Natural killer cell treated with Interleukin-12 subunit alpha and Interleukin-12 subunit beta and Interleukin-15 and Interleukin-18, amount 100 ng/mL, for 72 hours (primary cell): ENCODE measurements around the gene ACSF3. TPM values are rescaled to one million over a fixed set of nuclear protein-coding genes. Genes with fewer than 3 reads are reported as not detected.

Experiments used
- ATAC-seq, 2 donors: fragments of 150-1000 bp; cut with Tn5 transposase in 1 of 2; sonication (Bioruptor Pico), chemical (Tn5 transposase) in 1 of 2; 2 replicates each; pipeline ENCODE4 v1.10.0; 2021
- DNase-seq: peaks from one replicate; pipeline ENCODE4 v3.0.0; 2022; ENCODE audit warnings: low spot score
- H3K27ac Mint-ChIP-seq, 2 donors: 1 replicate in 1 of 2; 2 replicates in 1 of 2; pipeline ENCODE4 v1.8.0; 2022; ENCODE audit warnings: mixed read lengths in 2 of 2, mild to moderate bottlenecking in 1 of 2, moderate library complexity in 1 of 2
- H3K27me3 Mint-ChIP-seq, 2 donors: 1 replicate in 1 of 2; 2 replicates in 1 of 2; pipeline ENCODE4 v1.8.0; 2022; ENCODE audit warnings: mixed read lengths in 2 of 2
- H3K36me3 Mint-ChIP-seq: one replicate; pipeline ENCODE4 v1.8.0; 2022; ENCODE audit warnings: mixed read lengths
- H3K4me1 Mint-ChIP-seq, 2 donors: 1 replicate in 1 of 2; 2 replicates in 1 of 2; pipeline ENCODE4 v1.8.0; 2022; ENCODE audit warnings: low read depth in 2 of 2, mixed read lengths in 2 of 2, mild to moderate bottlenecking in 1 of 2
- H3K4me3 Mint-ChIP-seq: one replicate; pipeline ENCODE4 v1.8.0; 2022; ENCODE audit warnings: mixed read lengths
- H3K9me3 Mint-ChIP-seq: 2 replicates; pipeline ENCODE4 v1.8.0; 2022; ENCODE audit warnings: mixed read lengths
- total RNA-seq, 2 donors: library from RNA; stranded (reverse); gene quantifications; one replicate each; pipeline ENCODE4 v1.2.3, GENCODE V29; 2022

The ACSF3 gene
- total RNA-seq, 2 donors from 2014 or later, result 52.3 to 125 TPM

DNA sequence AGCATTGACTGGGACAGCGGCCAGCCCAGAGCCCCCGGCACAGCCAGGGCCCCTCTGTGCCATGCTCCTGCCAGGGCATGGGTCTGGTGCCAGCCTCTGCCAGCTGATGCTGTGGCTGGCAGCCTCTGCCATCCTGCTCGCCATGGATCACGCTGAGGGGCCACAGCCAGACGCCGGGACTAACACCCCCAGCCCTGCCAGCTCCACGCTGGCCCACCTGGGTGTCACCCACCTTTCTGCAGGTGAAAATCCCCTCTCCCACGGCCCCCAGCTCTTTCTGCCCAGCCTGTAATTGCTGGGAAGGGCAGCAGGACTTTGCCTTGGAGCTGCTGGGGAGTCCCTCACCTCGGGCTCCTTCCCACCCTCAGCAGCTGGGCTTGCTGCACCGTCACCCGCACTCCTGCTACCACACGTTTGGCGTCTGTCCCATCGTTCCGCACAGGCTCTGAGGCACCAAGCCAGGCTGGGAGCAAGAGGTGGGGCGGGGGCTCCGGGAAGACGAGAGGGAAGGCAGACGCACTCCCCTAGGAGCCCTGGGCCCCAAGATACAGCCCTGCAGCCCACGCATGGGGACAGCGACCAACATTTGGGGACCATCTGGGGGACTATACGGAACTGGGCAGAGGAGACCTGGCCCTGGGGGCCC lies 42.0 kb upstream of the ACSF3 start:
- no peak for ATAC-seq
- peaks cover 0 to 5% of the 10 kb centered on the region in 2 donors for H3K4me1 Mint-ChIP-seq
- H3K4me3 Mint-ChIP-seq, result no peak overlapping the region
- no peaks in the 10 kb centered on the region for H3K9me3 Mint-ChIP-seq
- no peak overlapping the region for H3K27ac Mint-ChIP-seq
- peak; percentile 53 for DNase-seq
- peaks cover 0 to 9% of the 10 kb centered on the region in 2 donors for H3K27me3 Mint-ChIP-seq
- H3K36me3 Mint-ChIP-seq, result no peaks in the 10 kb centered on the region

DNA sequence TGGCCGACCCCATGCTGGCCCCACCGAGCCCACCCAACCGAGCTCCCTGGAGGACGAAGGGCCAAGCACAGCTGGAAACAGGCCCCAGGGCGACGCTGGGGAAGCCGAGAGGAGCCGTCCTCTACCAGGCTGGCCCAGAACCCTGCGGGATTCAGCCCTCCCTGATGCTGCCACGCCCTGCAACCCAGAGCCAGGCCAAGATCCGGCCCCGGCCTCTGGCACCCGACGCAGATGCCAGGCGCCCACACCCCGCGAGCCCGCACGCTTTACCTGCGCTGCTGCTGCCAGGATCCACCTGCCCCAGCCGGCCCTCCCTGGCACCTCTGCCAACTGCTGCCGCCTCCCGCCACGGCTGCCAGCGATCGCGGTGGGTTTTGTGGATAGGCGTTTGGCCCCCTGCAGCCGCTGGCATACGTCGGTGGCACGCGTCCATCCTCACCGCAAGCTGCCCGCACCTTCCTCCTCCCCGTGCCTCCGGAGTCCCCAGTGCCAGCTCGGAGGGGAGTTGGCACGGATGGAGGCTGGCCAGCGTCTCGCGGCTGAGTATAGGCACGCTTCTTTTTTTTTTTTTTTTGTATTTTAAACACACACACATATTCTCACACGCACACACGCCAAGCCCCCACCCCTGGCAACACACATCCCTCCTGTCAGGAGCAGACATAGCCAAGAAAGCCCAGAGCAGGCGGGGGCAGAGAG lies 41.3 kb upstream of the ACSF3 start:
- ATAC-seq (no peak), DNase-seq (no peak)
- peak overlapping the region; percentile 61 for H3K4me3 Mint-ChIP-seq
- peaks cover 0 to 5% of the 10 kb centered on the region in 2 donors for H3K4me1 Mint-ChIP-seq
- no peaks in the 10 kb centered on the region for H3K9me3 Mint-ChIP-seq
- peaks cover 0 to 8% of the 10 kb centered on the region in 2 donors for H3K27me3 Mint-ChIP-seq
- H3K36me3 Mint-ChIP-seq, result no peaks in the 10 kb centered on the region
- H3K27ac Mint-ChIP-seq, result peak overlapping the region in 1 of 2 donors; percentile 55

DNA sequence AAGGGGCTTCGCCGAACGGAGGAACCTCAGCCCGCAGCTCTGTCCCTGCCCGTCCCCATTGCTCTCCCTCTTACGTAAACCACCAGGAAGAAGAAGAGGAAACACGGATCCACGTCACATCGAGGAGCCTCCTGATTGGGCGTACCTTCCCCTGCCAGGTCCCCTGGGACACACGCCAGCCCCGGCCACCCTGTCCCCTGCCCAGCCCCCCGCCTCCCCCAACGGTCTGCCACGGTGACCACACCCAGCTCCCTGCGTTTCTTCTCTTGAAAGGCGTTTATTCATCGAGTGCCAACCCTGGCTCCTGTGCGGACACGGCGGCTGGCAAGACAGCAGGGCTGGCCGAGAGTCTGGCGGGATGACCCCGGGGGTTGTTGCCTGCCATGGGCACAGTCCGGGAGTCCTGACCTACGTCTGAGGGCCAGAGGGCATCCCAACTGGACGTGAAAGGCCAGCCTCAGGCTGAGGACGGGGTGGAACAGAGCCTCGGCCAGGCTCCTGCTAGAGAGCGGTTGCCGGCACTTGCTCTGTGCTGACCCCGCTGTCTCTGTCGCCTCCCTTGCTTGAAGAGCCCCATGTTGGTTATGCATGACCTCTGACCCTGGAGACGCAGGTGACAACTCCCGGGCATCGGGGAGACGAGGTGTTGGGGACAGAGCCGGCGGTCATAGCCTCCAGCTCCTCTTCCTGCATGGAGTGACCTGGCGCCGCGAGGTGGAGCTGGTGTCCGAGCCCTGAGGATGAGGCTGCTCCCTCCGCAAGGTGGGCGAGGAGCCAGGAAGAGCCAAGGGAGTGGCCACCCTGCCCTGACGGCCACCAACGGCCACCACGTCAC lies 40.5 kb upstream of the ACSF3 start:
- H3K4me1 Mint-ChIP-seq, result peaks cover 0 to 5% of the 10 kb centered on the region in 2 donors
- peak overlapping the region; percentile 61 for H3K4me3 Mint-ChIP-seq
- no peaks in the 10 kb centered on the region for H3K9me3 Mint-ChIP-seq
- H3K27ac Mint-ChIP-seq, result peak overlapping the region in 1 of 2 donors; percentile 55
- peak in 1 of 2 donors; percentile 31 for ATAC-seq
- no peak for DNase-seq
- no peaks in the 10 kb centered on the region for H3K36me3 Mint-ChIP-seq
- H3K27me3 Mint-ChIP-seq, result peaks cover 0 to 5% of the 10 kb centered on the region in 2 donors

DNA sequence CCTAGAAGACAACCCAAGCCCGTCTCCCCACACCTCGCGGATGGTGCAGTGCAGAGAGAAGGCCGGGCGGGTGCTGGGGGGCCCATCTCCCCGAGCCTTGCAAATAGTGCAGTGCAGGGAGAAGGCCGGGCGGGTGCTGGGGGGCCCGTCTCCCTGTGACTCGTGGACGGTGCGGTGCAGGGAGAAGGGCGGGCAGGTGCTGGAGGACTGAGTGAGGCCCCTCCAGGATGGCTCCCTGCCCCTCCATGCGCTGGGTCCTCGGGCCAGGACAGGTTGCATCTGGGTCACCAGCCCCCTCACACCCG lies 40.0 kb upstream of the ACSF3 start:
- Mint-ChIP-seq H3K27me3 (peaks cover 0 to 5% of the 10 kb centered on the region in 2 donors), H3K4me1 (peaks cover 0 to 5% of the 10 kb centered on the region in 2 donors), H3K9me3 (no peaks in the 10 kb centered on the region), H3K27ac (no peak overlapping the region), H3K4me3 (no peak overlapping the region), H3K36me3 (no peaks in the 10 kb centered on the region)
- no peak for ATAC-seq
- no peak for DNase-seq

GRCh38 chr16:89054261-89054661 lies 39.4 kb upstream of the ACSF3 start:
- Mint-ChIP-seq H3K9me3 (no peaks in the 10 kb centered on the region), H3K36me3 (no peaks in the 10 kb centered on the region), H3K27me3 (peaks cover 0 to 2% of the 10 kb centered on the region in 2 donors), H3K27ac (no peak overlapping the region), H3K4me3 (no peak overlapping the region), H3K4me1 (peaks cover 0 to 5% of the 10 kb centered on the region in 2 donors)
- ATAC-seq, result no peak
- no peak for DNase-seq

GRCh38 chr16:89054714-89055113 lies 38.9 kb upstream of the ACSF3 start:
- DNase-seq (no peak), ATAC-seq (no peak)
- Mint-ChIP-seq H3K27me3 (peaks cover 0 to 2% of the 10 kb centered on the region in 2 donors), H3K4me3 (no peak overlapping the region), H3K36me3 (no peaks in the 10 kb centered on the region), H3K9me3 (no peaks in the 10 kb centered on the region), H3K27ac (no peak overlapping the region), H3K4me1 (peaks cover 0 to 5% of the 10 kb centered on the region in 2 donors)

DNA sequence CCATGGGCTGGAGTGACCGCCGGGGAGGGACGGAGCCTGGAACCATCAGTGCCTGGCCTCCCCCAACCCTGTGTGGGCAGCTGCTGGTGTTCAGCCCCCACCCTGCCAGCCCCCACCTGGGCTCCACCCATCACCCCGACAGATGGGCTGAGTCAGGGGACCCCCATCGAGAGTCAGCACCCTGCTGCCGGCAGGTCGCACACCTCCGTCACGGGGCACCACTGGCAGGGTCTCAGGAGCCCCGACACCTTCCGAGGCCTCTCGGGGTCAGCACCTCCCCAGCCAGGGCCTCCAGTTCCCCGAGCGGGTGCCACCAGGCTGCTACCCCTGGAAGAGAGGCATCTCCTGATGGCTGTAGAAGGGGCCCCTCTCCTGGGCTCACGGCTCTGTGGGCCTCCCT lies 38.3 kb upstream of the ACSF3 start:
- Mint-ChIP-seq H3K27me3 (peaks cover 0 to 2% of the 10 kb centered on the region in 2 donors), H3K36me3 (no peaks in the 10 kb centered on the region), H3K4me3 (no peak overlapping the region), H3K27ac (no peak overlapping the region), H3K9me3 (no peaks in the 10 kb centered on the region), H3K4me1 (peaks cover 0 to 5% of the 10 kb centered on the region in 2 donors)
- DNase-seq (no peak), ATAC-seq (no peak)

DNA sequence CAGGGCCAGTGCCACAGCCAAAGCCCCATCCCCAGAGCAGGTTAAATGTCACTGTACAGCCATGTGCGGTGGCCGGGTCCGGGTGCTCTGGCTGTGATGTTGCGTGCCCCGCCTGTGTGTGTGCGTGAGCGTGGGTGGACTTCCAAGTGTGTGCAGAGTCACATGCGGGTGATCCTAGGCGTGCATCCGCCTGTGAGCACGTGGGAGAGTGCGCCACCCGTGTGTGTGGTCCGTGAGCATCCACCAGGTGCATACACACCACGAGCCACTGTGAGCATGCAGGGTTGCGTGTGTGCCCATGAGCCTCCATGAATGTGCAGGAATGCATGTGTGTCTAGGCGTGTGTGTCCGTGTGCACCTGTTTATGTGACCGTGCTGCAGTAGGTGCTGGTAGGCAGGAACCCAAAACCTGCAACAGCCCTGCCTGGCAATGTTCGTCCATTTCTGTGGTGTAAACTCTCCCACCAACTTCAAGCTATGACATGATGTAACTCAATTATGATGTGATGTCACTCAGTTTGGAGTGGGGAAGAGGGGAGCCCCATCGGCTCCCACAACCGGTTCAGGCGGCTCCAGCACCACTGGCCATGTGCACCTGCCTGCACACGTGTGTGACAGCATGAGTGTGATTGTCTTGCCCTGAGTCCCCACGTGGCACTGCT lies 37.6 kb upstream of the ACSF3 start:
- Mint-ChIP-seq H3K27me3 (peaks cover 0 to 2% of the 10 kb centered on the region in 2 donors), H3K4me1 (peaks cover 0 to 5% of the 10 kb centered on the region in 2 donors)

DNA sequence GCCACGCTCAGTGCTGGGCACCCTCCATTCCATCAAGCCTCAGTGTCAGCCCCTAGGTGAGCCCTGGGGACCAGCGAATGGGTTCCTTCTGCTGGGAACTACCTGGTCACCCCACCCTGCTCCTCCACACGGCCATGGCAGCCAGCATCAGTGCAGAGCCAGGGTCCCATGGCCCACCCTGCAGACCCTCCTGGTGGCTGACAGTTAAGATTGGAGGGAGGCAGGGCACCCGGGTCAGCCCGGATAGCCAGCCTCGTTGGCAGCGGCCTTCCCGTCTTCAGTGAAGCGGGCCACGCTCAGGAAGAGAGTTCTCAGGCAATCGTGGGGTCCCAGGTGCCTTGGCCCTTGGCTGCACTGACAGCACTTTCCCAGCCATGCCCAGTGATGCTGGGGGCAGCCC lies 37.1 kb upstream of the ACSF3 start:
- Mint-ChIP-seq H3K27me3 (peaks cover 0 to 2% of the 10 kb centered on the region in 2 donors), H3K36me3 (no peaks in the 10 kb centered on the region), H3K9me3 (no peaks in the 10 kb centered on the region), H3K27ac (no peak overlapping the region), H3K4me3 (no peak overlapping the region), H3K4me1 (peaks cover 0 to 5% of the 10 kb centered on the region in 2 donors)
- DNase-seq (no peak), ATAC-seq (no peak)

More for the DNA sequence above, 37.6 kb upstream of the ACSF3 start:
- no peaks in the 10 kb centered on the region for H3K9me3 Mint-ChIP-seq
- H3K4me3 Mint-ChIP-seq, result no peak overlapping the region
- ATAC-seq (no peak), DNase-seq (no peak)
- H3K27ac Mint-ChIP-seq, result no peak overlapping the region
- H3K36me3 Mint-ChIP-seq, result no peaks in the 10 kb centered on the region

GRCh38 chr16:89057738-89058137 lies 35.9 kb upstream of the ACSF3 start:
- Mint-ChIP-seq H3K27me3 (peaks cover 0 to under 1% of the 10 kb centered on the region in 2 donors), H3K4me1 (peaks cover 0 to 3% of the 10 kb centered on the region in 2 donors), H3K4me3 (no peak overlapping the region), H3K27ac (peak overlapping the region in 1 of 2 donors; percentile 37), H3K36me3 (no peaks in the 10 kb centered on the region), H3K9me3 (no peaks in the 10 kb centered on the region)
- ATAC-seq (no peak), DNase-seq (no peak)

- Mint-ChIP-seq H3K4me1 (no peaks in the 10 kb centered on the region), H3K36me3 (no peaks in the 10 kb centered on the region), H3K27ac (no peak overlapping the region), H3K4me3 (no peak overlapping the region), H3K9me3 (no peaks in the 10 kb centered on the region), H3K27me3 (no peaks in the 10 kb centered on the region)
- ATAC-seq (no peak), DNase-seq (no peak)
These were observed 34.8 kb upstream of the ACSF3 start for GRCh38 chr16:89058812-89059211.

GRCh38 chr16:89060207-89060794 lies 33.4 kb upstream of the ACSF3 start:
- Mint-ChIP-seq H3K27me3 (no peaks in the 10 kb centered on the region), H3K9me3 (no peaks in the 10 kb centered on the region), H3K4me3 (peak overlapping the region; percentile 12), H3K36me3 (no peaks in the 10 kb centered on the region), H3K4me1 (no peaks in the 10 kb centered on the region), H3K27ac (peak overlapping the region; percentile 30 to 62)
- DNase-seq, result no peak
- ATAC-seq, result no peak

- DNase-seq (no peak), ATAC-seq (no peak)
- Mint-ChIP-seq H3K4me3 (no peak overlapping the region), H3K4me1 (no peaks in the 10 kb centered on the region), H3K27me3 (no peaks in the 10 kb centered on the region), H3K36me3 (no peaks in the 10 kb centered on the region), H3K9me3 (no peaks in the 10 kb centered on the region), H3K27ac (peak overlapping the region; percentile 30 to 62)
These were observed 32.6 kb upstream of the ACSF3 start for GRCh38 chr16:89061086-89061485.
